HepG2 (cell line): Measurements from ENCODE around the gene SOS2.

Experiments
- CTCF ChIP-seq: sonication (generic); formaldehyde crosslinking; IDR thresholded peaks from 2 replicates; pipeline ENCODE4 v1.5.0; 2020; ENCODE audit warnings: mild to moderate bottlenecking, missing genetic modification reagents, moderate library complexity
- ELK4 ChIP-seq: sonication (generic); formaldehyde crosslinking; IDR thresholded peaks from 2 replicates; pipeline ENCODE4 v1.9.0; 2021; ENCODE audit warnings: missing genetic modification reagents, borderline replicate concordance
- HDAC6 ChIP-seq: fragments of 200-600 bp; sonication (generic); IDR thresholded peaks from 2 replicates; pipeline ENCODE4 v1.7.0; 2017; ENCODE audit warnings: mild to moderate bottlenecking, antibody characterized with exemption, low read length, low read depth
- MAZ ChIP-seq, 2 experiments: sonication (generic) in 1 of 2; formaldehyde crosslinking in 1 of 2; IDR thresholded peaks; 2 replicates each; pipeline versions ENCODE4 v1.5.0 to v1.6.1; 2012 to 2020; ENCODE audit warnings: low read depth in 2 of 2, mild to moderate bottlenecking in 2 of 2, borderline replicate concordance in 1 of 2, improper control_type of control experiment in 1 of 2, low read length in 1 of 2, missing genetic modification reagents in 1 of 2, moderate library complexity in 1 of 2
- MXD1 ChIP-seq: sonication (generic); formaldehyde crosslinking; IDR thresholded peaks from 2 replicates; pipeline ENCODE4 v1.4.0; 2020; ENCODE audit warnings: mild to moderate bottlenecking, missing genetic modification reagents
- SP4 ChIP-seq: sonication (generic); formaldehyde crosslinking; IDR thresholded peaks from 2 replicates; pipeline ENCODE4 v1.8.1; 2023; ENCODE audit warnings: mild to moderate bottlenecking, missing genetic modification reagents
- TBL1XR1 ChIP-seq: fragments of 150-350 bp; IDR thresholded peaks from 2 replicates; pipeline ENCODE4 v1.6.1; 2014; ENCODE audit warnings: borderline replicate concordance, low read length; ENCODE audit not compliant: partially characterized antibody
- ZBTB21 ChIP-seq: sonication (generic); formaldehyde crosslinking; IDR thresholded peaks from 2 replicates; pipeline ENCODE4 v1.4.0; 2020; ENCODE audit warnings: missing genetic modification reagents
- ZNF691 ChIP-seq: sonication (generic); formaldehyde crosslinking; IDR thresholded peaks from 2 replicates; pipeline ENCODE4 v1.4.0; 2020; ENCODE audit warnings: missing genetic modification reagents, low read depth, mild to moderate bottlenecking, borderline replicate concordance

- no peak for TF ChIP-seq ELK4
- no peak for TF ChIP-seq HDAC6
- TF ChIP-seq ZNF691 = no peak
- no peak for TF ChIP-seq SP4 (CRISPR knock-in tag)
- TF ChIP-seq MAZ (IDR thresholded peaks at IDR 0.05; ENCODE audit: borderline replicate concordance, low read depth, low read length) = no peak
- no peak for TF ChIP-seq MAZ (CRISPR knock-in tag; IDR thresholded peaks at IDR 0.05; ENCODE audit: low read depth)
- no peak for TF ChIP-seq MXD1 (CRISPR knock-in tag)
- TF ChIP-seq TBL1XR1 = no peak
- no peak for TF ChIP-seq CTCF (CRISPR knock-in tag)
- no peak for TF ChIP-seq ZBTB21
Observed at GRCh38 chr14:50215416-50215815, 16.0 kb downstream of the SOS2 start.
